Left lung (tissue), 10 donors: ENCODE results near the gene LRP4. TPM values are rescaled to one million over a fixed set of nuclear protein-coding genes. Genes with fewer than 3 reads are reported as not detected.

ENCODE experiments used
- ATAC-seq: fragments of 200-7000 bp; cut with Tn5 transposase; one replicate; pipeline ENCODE4 v1.9.1; 2020; ENCODE audit warnings: moderate library complexity
- DNase-seq, 4 donors: peaks; one replicate each; pipeline ENCODE4 v3.0.0-alpha.2; 2013 to 2020
- H3K27ac ChIP-seq, 2 donors: fragments of 200-600 bp; sonication (generic) in 1 of 2; one replicate each; pipeline versions ENCODE4 v1.5.0 to v1.8.0; 2020 to 2021
- H3K27me3 ChIP-seq, 2 donors: fragments of 200-600 bp; sonication (generic) in 1 of 2; one replicate each; pipeline versions ENCODE4 v1.5.0 to v1.8.0; 2020 to 2021
- H3K36me3 ChIP-seq, 2 donors: fragments of 200-600 bp; sonication (generic) in 1 of 2; one replicate each; pipeline versions ENCODE4 v1.5.0 to v1.8.0; 2020 to 2021
- H3K4me1 ChIP-seq, 2 donors: fragments of 200-600 bp; one replicate each; pipeline ENCODE4 v1.8.0; 2021
- H3K4me3 ChIP-seq, 2 donors: fragments of 200-600 bp; sonication (generic) in 1 of 2; one replicate each; pipeline versions ENCODE4 v1.5.0 to v1.8.0; 2020 to 2021; ENCODE audit warnings: mild to moderate bottlenecking in 1 of 2
- H3K9me3 ChIP-seq, 2 donors: fragments of 200-600 bp; sonication (generic) in 1 of 2; one replicate each; pipeline versions ENCODE4 v1.5.0 to v1.8.0; 2020 to 2021
- intact Hi-C, 2 donors: fragments of 100-400 bp; cut with DNase I; formaldehyde crosslinking; loops; one replicate each; pipeline versions ENCODE4 v1.11.2 to v1.14.2; 2022
- polyA plus RNA-seq, 6 donors: library from polyadenylated mRNA; unstranded; fragments of 120-200 nt; gene quantifications; one replicate each; pipeline ENCODE4 v1.2.1, GENCODE V29; 2013; ENCODE audit not compliant: insufficient read length in 6 of 6
- total RNA-seq, 2 donors: library from RNA; stranded (reverse); fragmentation: NEBNext Ultra II Directional; extraction: Animal tissue kit (Norgen Biotek cat#: 25700); gene quantifications; one replicate each; pipeline ENCODE4 v1.2.1, GENCODE V29; 2021
- TF ChIP-seq, protein P1 (sequence below), 2 donors: fragments of 200-600 bp; sonication (generic) in 1 of 2; IDR thresholded peaks; one replicate each; pipeline versions ENCODE4 v1.5.0 to v1.8.0; 2021; ENCODE audit warnings: antibody characterized with exemption in 2 of 2
- donor health status: DM: no; HTN: yes; CAD: no.
- donor health status: DM: no; HTN: no; CAD: no.

The LRP4 gene
- total and polyA plus RNA-seq, 8 donors = 4.9 to 30.8 (median 25.6) TPM

DNA sequence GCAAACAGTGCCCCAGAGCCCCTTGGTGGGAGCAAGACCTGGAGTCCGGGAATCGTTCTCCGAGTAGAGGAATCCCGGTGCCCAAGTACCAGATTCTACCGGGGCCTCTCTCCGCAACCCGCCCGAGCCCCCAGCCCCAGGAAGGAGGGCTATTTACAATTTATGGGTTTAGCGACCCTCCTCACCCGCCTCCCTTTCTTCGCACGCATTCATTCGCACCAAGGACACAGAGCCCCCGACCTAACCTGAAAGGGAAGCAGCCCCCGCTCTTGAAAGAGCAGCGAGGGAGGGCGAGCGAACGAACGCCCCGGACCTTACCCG is 628 bp downstream of the LRP4 start:
- DNase-seq = no peak
- Histone ChIP-seq H3K27me3 (peaks cover 18 to 72% of the 10 kb centered on the region in 2 donors), H3K9me3 (no peaks in the 10 kb centered on the region), H3K36me3 (no peaks in the 10 kb centered on the region), H3K4me1 (peaks cover under 1 to 32% of the 10 kb centered on the region in 2 donors), H3K27ac (no peak overlapping the region), H3K4me3 (peak overlapping the region; percentile 42 to 46)
- intact Hi-C loops = no loop called here
- no peak for ATAC-seq
- TF ChIP-seq, protein P1, sequence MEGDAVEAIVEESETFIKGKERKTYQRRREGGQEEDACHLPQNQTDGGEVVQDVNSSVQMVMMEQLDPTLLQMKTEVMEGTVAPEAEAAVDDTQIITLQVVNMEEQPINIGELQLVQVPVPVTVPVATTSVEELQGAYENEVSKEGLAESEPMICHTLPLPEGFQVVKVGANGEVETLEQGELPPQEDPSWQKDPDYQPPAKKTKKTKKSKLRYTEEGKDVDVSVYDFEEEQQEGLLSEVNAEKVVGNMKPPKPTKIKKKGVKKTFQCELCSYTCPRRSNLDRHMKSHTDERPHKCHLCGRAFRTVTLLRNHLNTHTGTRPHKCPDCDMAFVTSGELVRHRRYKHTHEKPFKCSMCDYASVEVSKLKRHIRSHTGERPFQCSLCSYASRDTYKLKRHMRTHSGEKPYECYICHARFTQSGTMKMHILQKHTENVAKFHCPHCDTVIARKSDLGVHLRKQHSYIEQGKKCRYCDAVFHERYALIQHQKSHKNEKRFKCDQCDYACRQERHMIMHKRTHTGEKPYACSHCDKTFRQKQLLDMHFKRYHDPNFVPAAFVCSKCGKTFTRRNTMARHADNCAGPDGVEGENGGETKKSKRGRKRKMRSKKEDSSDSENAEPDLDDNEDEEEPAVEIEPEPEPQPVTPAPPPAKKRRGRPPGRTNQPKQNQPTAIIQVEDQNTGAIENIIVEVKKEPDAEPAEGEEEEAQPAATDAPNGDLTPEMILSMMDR (IDR thresholded peaks at IDR 0.05) = no peak

DNA sequence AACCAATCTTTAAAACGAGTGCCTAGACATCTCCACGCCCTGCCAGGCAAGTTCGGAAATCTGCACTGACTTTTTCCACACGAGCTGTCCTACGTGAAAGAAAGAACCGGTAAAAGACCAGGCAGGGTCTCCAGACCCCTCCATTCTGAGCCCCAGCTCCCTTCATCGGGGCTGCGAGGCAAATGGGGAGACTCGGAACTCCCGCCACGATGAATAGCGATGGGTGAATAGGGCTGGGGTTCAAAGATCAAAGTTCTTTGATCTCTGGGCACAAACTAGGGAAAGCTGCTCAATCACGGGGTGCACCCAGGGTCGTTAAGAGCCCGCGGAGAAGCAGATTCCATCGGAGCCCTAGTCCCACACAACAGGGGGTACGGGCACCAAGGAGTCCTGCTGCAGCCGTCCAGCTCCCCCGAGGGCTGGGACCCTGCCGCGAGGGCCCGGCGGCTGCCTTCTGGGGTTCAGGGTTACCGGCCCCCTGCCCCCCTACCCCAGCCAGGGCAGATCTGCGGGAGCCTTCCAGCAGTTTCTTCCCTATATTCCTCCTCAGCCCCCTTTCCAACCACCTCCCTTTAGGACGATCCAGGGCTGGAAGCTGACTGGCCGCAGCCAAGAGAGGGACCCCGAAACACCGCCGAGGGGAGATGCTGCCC is 1.1 kb downstream of the LRP4 start:
- Histone ChIP-seq H3K36me3 (no peaks in the 10 kb centered on the region), H3K27me3 (peaks cover 18 to 77% of the 10 kb centered on the region in 2 donors), H3K4me3 (peak overlapping the region; percentile 42 to 46), H3K4me1 (peaks cover 5 to 32% of the 10 kb centered on the region in 2 donors), H3K27ac (peak overlapping the region in 1 of 2 donors; percentile 23), H3K9me3 (no peaks in the 10 kb centered on the region)
- intact Hi-C loops = no loop called here
- DNase-seq (no peak), ATAC-seq (peak; percentile 3)
- TF ChIP-seq, protein P1 (IDR thresholded peaks at IDR 0.05) = no peak

- DNase-seq (peak in 2 of 4 donors; percentile 80 to 82), ATAC-seq (peak; percentile 66)
- TF ChIP-seq, protein P1 (IDR thresholded peaks at IDR 0.05) = no peak
- Histone ChIP-seq H3K36me3 (no peaks in the 10 kb centered on the region), H3K9me3 (no peaks in the 10 kb centered on the region), H3K27ac (peak overlapping the region in 1 of 2 donors; percentile 23), H3K4me3 (peak overlapping the region; percentile 42 to 46), H3K27me3 (peaks cover 18 to 84% of the 10 kb centered on the region in 2 donors), H3K4me1 (peaks cover 7 to 32% of the 10 kb centered on the region in 2 donors)
- intact Hi-C loops = no loop called here
These were observed 1.9 kb downstream of the LRP4 start for GRCh38 chr11:46916286-46917108.

- TF ChIP-seq, protein P1 (IDR thresholded peaks at IDR 0.05) = no peak
- intact Hi-C loops = no loop called here
- DNase-seq (no peak), ATAC-seq (no peak)
- Histone ChIP-seq H3K27me3 (peaks cover 18 to 87% of the 10 kb centered on the region in 2 donors), H3K36me3 (no peaks in the 10 kb centered on the region), H3K4me1 (peaks cover 7 to 32% of the 10 kb centered on the region in 2 donors), H3K27ac (no peak overlapping the region), H3K9me3 (no peaks in the 10 kb centered on the region), H3K4me3 (no peak overlapping the region)
These were observed 3.4 kb downstream of the LRP4 start for GRCh38 chr11:46914910-46915309.

GRCh38 chr11:46914363-46914762 is 4.0 kb downstream of the LRP4 start:
- no peak overlapping the region for H3K4me3 ChIP-seq
- TF ChIP-seq, protein P1 (IDR thresholded peaks at IDR 0.05) = no peak
- peaks cover 18 to 81% of the 10 kb centered on the region in 2 donors for H3K27me3 ChIP-seq
- H3K27ac ChIP-seq = no peak overlapping the region
- no peaks in the 10 kb centered on the region for H3K36me3 ChIP-seq
- DNase-seq (no peak), ATAC-seq (no peak)
- H3K9me3 ChIP-seq = no peaks in the 10 kb centered on the region
- H3K4me1 ChIP-seq = peaks cover 7 to 29% of the 10 kb centered on the region in 2 donors
- intact Hi-C loops = no loop called here
